CD4-positive, alpha-beta T cell (primary cell): ENCODE measurements around the gene LRRC14B. TPM values are rescaled to one million over a fixed set of nuclear protein-coding genes. Genes with fewer than 3 reads are reported as not detected.

ENCODE experiments used
- ATAC-seq: fragments of 200-7000 bp; cut with Tn5 transposase; one replicate; pipeline ENCODE4 v1.10.0; 2022; ENCODE audit warnings: mild to moderate bottlenecking; ENCODE audit not compliant: poor library complexity
- CTCF ChIA-PET: fragments of 350-600 bp; sonication (Branson Sonifier 250); formaldehyde crosslinking; loops from one replicate; lab custom pipeline; 2021; ENCODE audit warnings: antibody characterized with exemption, inconsistent platforms; lab: Charles Lee
- POLR2A ChIA-PET: fragments of 350-600 bp; sonication (Branson Sonifier 250); formaldehyde crosslinking; loops from one replicate; lab custom pipeline; 2021; ENCODE audit warnings: antibody characterized with exemption, inconsistent platforms; lab: Charles Lee
- DNase-seq, 14 experiments: peaks; one replicate each; pipeline ENCODE4 v3.0.0-alpha.2; 2013 to 2020; ENCODE audit warnings: mixed read lengths in 2 of 14
- H3K27ac ChIP-seq, 2 donors: one replicate each; pipeline versions ENCODE4 v1.5.1 to v1.7.0; 2013; ENCODE audit warnings: low read length in 2 of 2, low read depth in 1 of 2, mild to moderate bottlenecking in 1 of 2
- H3K27me3 ChIP-seq, 2 experiments: 1 replicate in 1 of 2; 2 replicates in 1 of 2; pipeline versions ENCODE4 v1.6.1 to v1.7.0; 2013; ENCODE audit warnings: low read length in 2 of 2, control low read depth in 1 of 2, mild to moderate bottlenecking in 1 of 2, moderate library complexity in 1 of 2; ENCODE audit not compliant: insufficient read depth in 2 of 2, control insufficient read depth in 1 of 2
- H3K36me3 ChIP-seq: one replicate; pipeline ENCODE4 v1.6.1; 2013; ENCODE audit warnings: low read length, control low read depth; ENCODE audit not compliant: insufficient read depth
- H3K4me1 ChIP-seq: one replicate; pipeline ENCODE4 v1.6.1; 2013; ENCODE audit warnings: low read length, control low read depth; ENCODE audit not compliant: insufficient read depth
- H3K4me3 ChIP-seq: one replicate; pipeline ENCODE4 v1.5.1; 2013; ENCODE audit warnings: mild to moderate bottlenecking, low read length, moderate library complexity
- H3K9me3 ChIP-seq, 2 experiments: 1 replicate in 1 of 2; 2 replicates in 1 of 2; pipeline versions ENCODE4 v1.6.1 to v1.7.0; 2013; ENCODE audit warnings: low read length in 2 of 2, mild to moderate bottlenecking in 2 of 2, control low read depth in 1 of 2, moderate library complexity in 1 of 2; ENCODE audit not compliant: control insufficient read depth in 1 of 2, insufficient read depth in 1 of 2
- H3K27ac Mint-ChIP-seq: one replicate; pipeline ENCODE4 v1.8.0; 2020; ENCODE audit warnings: mixed read lengths
- H3K27me3 Mint-ChIP-seq: one replicate; pipeline ENCODE4 v1.8.0; 2021; ENCODE audit warnings: mixed read lengths
- H3K36me3 Mint-ChIP-seq: one replicate; pipeline ENCODE4 v1.8.0; 2021; ENCODE audit warnings: low read depth, mixed read lengths
- H3K4me1 Mint-ChIP-seq: one replicate; pipeline ENCODE4 v1.8.0; 2021; ENCODE audit warnings: low read depth, mixed read lengths
- H3K4me3 Mint-ChIP-seq: one replicate; pipeline ENCODE4 v1.8.0; 2020; ENCODE audit warnings: mild to moderate bottlenecking, mixed read lengths
- H3K9me3 Mint-ChIP-seq: one replicate; pipeline ENCODE4 v1.8.0; 2020; ENCODE audit warnings: mixed read lengths
- CTCF ChIP-seq: fragments of 200-600 bp; IDR thresholded peaks from one replicate; pipeline ENCODE4 v1.8.0; 2022; ENCODE audit warnings: antibody characterized with exemption, mild to moderate bottlenecking
- intact Hi-C, 2 experiments: fragments of 100-400 bp; cut with DNase I in 1 of 2; cut with micrococcal nuclease in 1 of 2; formaldehyde crosslinking; loops; one replicate each; pipeline versions ENCODE4 v1.15.1 to v1.9.0; 2023 to 2025; cut with DNase I, micrococcal nuclease
- total RNA-seq, 174 experiments: library from RNA in 2 of 174; stranded (reverse) in 2 of 174; gene quantifications; one replicate each; pipeline ENCODE4 v1.2.3 and lab custom pipeline; 2021 to 2026

LRRC14B gene
- total RNA-seq, 2 experiments from 2014 or later: 0.14 TPM; not detected in 1

GRCh38 chr5:188488-189481, 2.5 kb upstream of the LRRC14B start:
- intact Hi-C loops: loop anchor here (1.0 to 2.0 kb wide), 4 partner anchors 30 to 242 kb away; partner anchors contain the start of genes CCDC127 (in 1 of the 2), PDCD6 (in 1 of the 2) and SDHA (in 1 of the 2)
- ATAC-seq (peak; percentile 98), DNase-seq (peak; percentile 79 to 92 (median 85))
- no peaks in the 10 kb centered on the region for H3K36me3 ChIP-seq
- H3K27ac ChIP-seq: no peak overlapping the region
- Mint-ChIP-seq H3K4me3 (peak overlapping the region; percentile 34), H3K9me3 (no peaks in the 10 kb centered on the region), H3K27ac (no peak overlapping the region), H3K27me3 (peaks cover 7% of the 10 kb centered on the region), H3K36me3 (no peaks in the 10 kb centered on the region), H3K4me1 (peaks cover 7% of the 10 kb centered on the region)
- peaks cover 4 to 5% of the 10 kb centered on the region in 2 experiments for H3K27me3 ChIP-seq
- peaks cover 0 to 8% of the 10 kb centered on the region in 2 experiments for H3K9me3 ChIP-seq
- ChIA-PET CTCF (interaction anchor here (0.6 to 1.2 kb wide), 4 partner anchors 21 to 236 kb away, joined by 3 to 19 read pairs (median 3); partner anchors contain the start of genes CCDC127 and SDHA), POLR2A (interaction anchor here (0.5 to 1.5 kb wide), 3 partner anchors 30 to 426 kb away, joined by 3 to 25 read pairs (median 7); partner anchors contain the start of genes CCDC127, PDCD6 and SDHA)
- TF ChIP-seq CTCF: peak; percentile 91
- peaks cover 17% of the 10 kb centered on the region for H3K4me1 ChIP-seq
- H3K4me3 ChIP-seq: no peak overlapping the region

GRCh38 chr5:189486-189885, 1.8 kb upstream of the LRRC14B start:
- ATAC-seq (no peak), DNase-seq (peak in 1 of 14 experiments; percentile 14)
- Histone ChIP-seq H3K4me3 (no peak overlapping the region), H3K27ac (no peak overlapping the region), H3K4me1 (peaks cover 17% of the 10 kb centered on the region), H3K9me3 (peaks cover 0 to 8% of the 10 kb centered on the region in 2 experiments), H3K36me3 (no peaks in the 10 kb centered on the region), H3K27me3 (peaks cover 4 to 5% of the 10 kb centered on the region in 2 experiments)
- Mint-ChIP-seq H3K36me3 (no peaks in the 10 kb centered on the region), H3K27ac (no peak overlapping the region), H3K9me3 (no peaks in the 10 kb centered on the region), H3K27me3 (peaks cover 7% of the 10 kb centered on the region), H3K4me1 (peaks cover 7% of the 10 kb centered on the region), H3K4me3 (no peak overlapping the region)
- ChIA-PET CTCF (no interaction called here), POLR2A (no interaction called here)
- no peak for TF ChIP-seq CTCF
- intact Hi-C loops: loop anchor here in 1 of 2 experiments (2.0 kb wide), 1 partner anchor 241 kb away; no protein-coding TSS in a partner anchor

GRCh38 chr5:189976-190365, 1.3 kb upstream of the LRRC14B start:
- intact Hi-C loops: loop anchor here in 1 of 2 experiments (2.0 kb wide), 1 partner anchor 241 kb away; no protein-coding TSS in a partner anchor
- POLR2A ChIA-PET: no interaction called here
- H3K27ac Mint-ChIP-seq: no peak overlapping the region

More at GRCh38 chr5:189976-190365, 1.3 kb upstream of the LRRC14B start:
- Histone ChIP-seq H3K4me3 (no peak overlapping the region), H3K27ac (no peak overlapping the region), H3K36me3 (no peaks in the 10 kb centered on the region), H3K27me3 (peaks cover 4 to 5% of the 10 kb centered on the region in 2 experiments), H3K4me1 (peaks cover 17% of the 10 kb centered on the region), H3K9me3 (peaks cover 0 to 8% of the 10 kb centered on the region in 2 experiments)
- Mint-ChIP-seq H3K27me3 (peaks cover 7% of the 10 kb centered on the region), H3K4me1 (peaks cover 7% of the 10 kb centered on the region), H3K9me3 (no peaks in the 10 kb centered on the region), H3K36me3 (no peaks in the 10 kb centered on the region), H3K4me3 (no peak overlapping the region)
- CTCF ChIA-PET: no interaction called here
- ATAC-seq: no peak
- TF ChIP-seq CTCF: no peak
- DNase-seq: no peak
